ENCODE results near the gene SLPI.

- TF ChIP-seq EZH2 (IDR thresholded peaks at IDR 0.05): no peak
- no peak for TF ChIP-seq POLR2AphosphoS5 (IDR thresholded peaks at IDR 0.05; ENCODE audit: borderline replicate concordance, low read depth, low read length)
- no peak for TF ChIP-seq FOXP2 (optimal IDR thresholded peaks at IDR 0.05; ENCODE audit: control extremely low read depth, extremely low read length, insufficient read depth)
Observed at GRCh38 chr20:45229264-45230056, 24.9 kb downstream of the SLPI start.
